Kidney (tissue), 14 donors: ENCODE results near the gene CENPB. TPM values are rescaled to one million over a fixed set of nuclear protein-coding genes. Genes with fewer than 3 reads are reported as not detected.
A peak's percentile ranks its signal among the peaks of the same experiment; 100 is the strongest.

Source experiments
- DNase-seq, 5 donors: peaks; one replicate each; pipeline ENCODE4 v3.0.0-alpha.2; 2013 to 2020
- FAIRE-seq: peaks from 2 replicates; lab custom pipeline; 2012; peaks lifted over from hg19 to GRCh38; lab: Jason Lieb, UNC
- H3K27ac ChIP-seq, 2 donors: one replicate each; pipeline ENCODE4 v1.7.0; 2013; ENCODE audit warnings: low read depth in 2 of 2, low read length in 2 of 2, inconsistent platforms in 1 of 2
- H3K27me3 ChIP-seq: one replicate; pipeline ENCODE4 v1.7.1; 2013; ENCODE audit warnings: low read length, inconsistent platforms; ENCODE audit not compliant: control insufficient read depth, insufficient read depth
- H3K36me3 ChIP-seq, 3 donors: one replicate each; pipeline versions ENCODE4 v1.7.0 to v1.7.1; 2013; ENCODE audit warnings: low read length in 3 of 3, control low read depth in 1 of 3, inconsistent platforms in 1 of 3; ENCODE audit not compliant: insufficient read depth in 3 of 3, control insufficient read depth in 2 of 3
- H3K4me1 ChIP-seq, 3 donors: one replicate each; pipeline versions ENCODE4 v1.7.0 to v1.7.1; 2013; ENCODE audit warnings: low read length in 3 of 3, inconsistent platforms in 1 of 3, low read depth in 1 of 3; ENCODE audit not compliant: control insufficient read depth in 2 of 3, insufficient read depth in 2 of 3
- H3K4me3 ChIP-seq, 3 donors: one replicate each; pipeline versions ENCODE4 v1.7.0 to v1.8.1; 2013; ENCODE audit warnings: low read length in 3 of 3, control low read depth in 1 of 3, inconsistent platforms in 1 of 3
- H3K9ac ChIP-seq, 3 donors: one replicate each; pipeline versions ENCODE4 v1.7.0 to v1.7.1; 2013; ENCODE audit warnings: low read length in 3 of 3, control low read depth in 1 of 3, inconsistent platforms in 1 of 3
- H3K9me3 ChIP-seq, 3 donors: one replicate each; pipeline versions ENCODE4 v1.7.0 to v1.7.1; 2013; ENCODE audit warnings: low read length in 3 of 3, control low read depth in 1 of 3, inconsistent platforms in 1 of 3; ENCODE audit not compliant: control insufficient read depth in 2 of 3, insufficient read depth in 1 of 3
- intact Hi-C: fragments of 100-400 bp; cut with DNase I; formaldehyde crosslinking; loops from one replicate; pipeline ENCODE4 v1.11.1; 2022
- polyA plus RNA-seq: library from polyadenylated mRNA; stranded (reverse); fragments of 350-450 nt; fragmentation: Illumina TruSeq; extraction: RNeasy Lipid Tissue Mini Kit (QIAGEN cat#74804); gene quantifications from one replicate; pipeline ENCODE4 v1.2.3, GENCODE V29; 2014; ENCODE audit warnings: low read depth, low replicate concordance; ENCODE audit not compliant: insufficient read depth
- total RNA-seq: library from RNA; stranded (reverse); fragmentation: NEBNext Ultra II Directional; extraction: Animal tissue kit (Norgen Biotek cat#: 25700); gene quantifications from one replicate; pipeline ENCODE4 v1.2.1, GENCODE V29; 2021
- TF ChIP-seq, protein P1 (sequence below): IDR thresholded peaks from 3 replicates; pipeline ENCODE4 v1.5.1; 2012; ENCODE audit warnings: mild to moderate bottlenecking, moderate library complexity, borderline replicate concordance; ENCODE audit not compliant: insufficient read depth; ENCODE audit errors: extremely low read depth
- donor health status: control.
- donor health status: control.
- donor health status: control.
- donor health status: control.
- donor health status: control.
- donor health status: DM: yes; HTN: yes; CAD: no.
- donor health status: Normal renal cell carcinoma (clear cell type).

CENPB gene
- total and polyA plus RNA-seq, 2 donors from 2014 or later, result 56.2 to 99.8 TPM

DNA sequence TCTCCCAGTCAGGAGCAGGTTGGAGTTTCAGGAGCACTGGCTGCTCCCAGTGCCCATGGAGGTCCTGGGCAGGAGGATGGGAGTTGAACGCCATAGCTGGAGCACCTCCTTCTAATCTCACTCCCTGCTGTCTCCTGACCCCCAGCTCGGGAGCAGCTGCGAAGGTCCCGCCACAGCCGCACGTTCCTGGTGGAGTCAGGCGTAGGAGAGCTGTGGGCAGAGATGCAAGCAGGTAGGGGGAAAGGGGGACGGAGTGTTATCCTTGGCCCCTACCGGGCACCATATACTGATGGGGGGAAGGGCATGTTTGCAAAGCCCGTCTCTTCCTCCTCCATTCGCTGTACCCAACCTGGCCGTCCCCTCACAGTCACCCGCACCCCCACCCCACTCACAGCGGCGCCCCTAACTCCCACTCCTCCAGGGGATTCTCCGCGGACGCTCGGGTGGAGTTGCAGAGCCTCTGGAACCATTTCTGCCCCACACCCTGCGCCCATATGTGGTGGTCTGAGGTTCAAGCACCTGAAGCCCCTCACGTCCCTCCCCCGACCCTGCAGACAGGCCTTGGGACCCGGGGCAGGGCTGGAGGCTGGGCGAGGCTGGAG is 37.4 kb downstream of the CENPB start:
- Histone ChIP-seq H3K9ac (no peak overlapping the region), H3K9me3 (no peaks in the 10 kb centered on the region), H3K27ac (no peak overlapping the region), H3K4me3 (no peak overlapping the region), H3K36me3 (no peaks in the 10 kb centered on the region), H3K27me3 (no peaks in the 10 kb centered on the region), H3K4me1 (peaks cover 0 to 7% (median 0%) of the 10 kb centered on the region in 3 donors)
- intact Hi-C loops, result no loop called here
- DNase-seq, result peak in 2 of 5 donors; percentile 44 to 63
- FAIRE-seq, result no peak
- TF ChIP-seq, protein P1, sequence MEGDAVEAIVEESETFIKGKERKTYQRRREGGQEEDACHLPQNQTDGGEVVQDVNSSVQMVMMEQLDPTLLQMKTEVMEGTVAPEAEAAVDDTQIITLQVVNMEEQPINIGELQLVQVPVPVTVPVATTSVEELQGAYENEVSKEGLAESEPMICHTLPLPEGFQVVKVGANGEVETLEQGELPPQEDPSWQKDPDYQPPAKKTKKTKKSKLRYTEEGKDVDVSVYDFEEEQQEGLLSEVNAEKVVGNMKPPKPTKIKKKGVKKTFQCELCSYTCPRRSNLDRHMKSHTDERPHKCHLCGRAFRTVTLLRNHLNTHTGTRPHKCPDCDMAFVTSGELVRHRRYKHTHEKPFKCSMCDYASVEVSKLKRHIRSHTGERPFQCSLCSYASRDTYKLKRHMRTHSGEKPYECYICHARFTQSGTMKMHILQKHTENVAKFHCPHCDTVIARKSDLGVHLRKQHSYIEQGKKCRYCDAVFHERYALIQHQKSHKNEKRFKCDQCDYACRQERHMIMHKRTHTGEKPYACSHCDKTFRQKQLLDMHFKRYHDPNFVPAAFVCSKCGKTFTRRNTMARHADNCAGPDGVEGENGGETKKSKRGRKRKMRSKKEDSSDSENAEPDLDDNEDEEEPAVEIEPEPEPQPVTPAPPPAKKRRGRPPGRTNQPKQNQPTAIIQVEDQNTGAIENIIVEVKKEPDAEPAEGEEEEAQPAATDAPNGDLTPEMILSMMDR, result no peak

DNA sequence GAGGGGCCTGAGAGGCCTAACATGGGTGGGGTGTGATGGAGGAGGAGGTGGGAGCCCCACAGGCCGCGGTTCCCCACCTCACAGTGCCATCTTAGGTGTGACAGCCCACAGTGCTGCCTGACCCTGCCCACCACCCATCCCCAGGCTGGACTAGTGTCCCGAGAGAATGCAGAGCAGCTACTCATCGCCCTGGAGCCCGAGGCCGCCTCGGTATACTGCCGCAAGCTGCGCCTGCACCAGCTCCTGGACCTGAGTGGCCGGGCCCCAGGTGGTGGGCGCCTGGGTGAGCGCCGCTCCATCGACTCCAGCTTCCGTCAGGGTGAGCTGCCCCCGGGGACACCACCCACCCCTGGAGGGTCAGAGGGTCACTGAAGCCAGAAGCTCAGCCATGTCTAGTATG is 38.5 kb downstream of the CENPB start:
- no peaks in the 10 kb centered on the region for H3K27me3 ChIP-seq
- H3K9ac ChIP-seq, result no peak overlapping the region
- no peak overlapping the region for H3K4me3 ChIP-seq
- H3K9me3 ChIP-seq, result no peaks in the 10 kb centered on the region
- peaks cover 0 to 7% (median 0%) of the 10 kb centered on the region in 3 donors for H3K4me1 ChIP-seq
- H3K36me3 ChIP-seq, result no peaks in the 10 kb centered on the region
- H3K27ac ChIP-seq, result no peak overlapping the region
- FAIRE-seq (no peak), DNase-seq (peak in 1 of 5 donors; percentile 59)
- TF ChIP-seq, protein P1, result no peak
- intact Hi-C loops, result no loop called here

DNA sequence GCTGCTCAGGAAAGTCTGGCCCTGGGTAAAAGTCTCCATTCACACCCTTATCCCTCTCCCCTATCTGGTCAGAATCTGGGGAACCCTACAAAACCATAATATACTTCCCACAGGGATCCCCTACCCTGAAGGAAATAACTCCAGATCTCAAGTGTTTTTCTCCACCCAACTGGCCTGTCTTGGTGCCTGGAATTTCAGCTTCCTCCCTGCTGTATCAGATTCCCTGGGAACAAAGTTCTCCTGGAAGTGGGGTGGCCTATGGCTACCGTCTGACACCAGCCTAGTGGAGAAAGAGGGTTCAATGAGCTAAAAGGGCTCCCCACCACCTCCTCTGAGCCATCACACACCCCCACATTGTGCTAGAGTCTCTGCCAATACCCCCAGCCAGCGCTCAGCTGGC is 39.1 kb downstream of the CENPB start:
- DNase-seq (no peak), FAIRE-seq (no peak)
- Histone ChIP-seq H3K9ac (no peak overlapping the region), H3K36me3 (no peaks in the 10 kb centered on the region), H3K4me1 (peaks cover 0 to 4% (median 0%) of the 10 kb centered on the region in 3 donors), H3K27me3 (no peaks in the 10 kb centered on the region), H3K4me3 (no peak overlapping the region), H3K9me3 (no peaks in the 10 kb centered on the region), H3K27ac (no peak overlapping the region)
- TF ChIP-seq, protein P1, result no peak
- intact Hi-C loops, result no loop called here

DNA sequence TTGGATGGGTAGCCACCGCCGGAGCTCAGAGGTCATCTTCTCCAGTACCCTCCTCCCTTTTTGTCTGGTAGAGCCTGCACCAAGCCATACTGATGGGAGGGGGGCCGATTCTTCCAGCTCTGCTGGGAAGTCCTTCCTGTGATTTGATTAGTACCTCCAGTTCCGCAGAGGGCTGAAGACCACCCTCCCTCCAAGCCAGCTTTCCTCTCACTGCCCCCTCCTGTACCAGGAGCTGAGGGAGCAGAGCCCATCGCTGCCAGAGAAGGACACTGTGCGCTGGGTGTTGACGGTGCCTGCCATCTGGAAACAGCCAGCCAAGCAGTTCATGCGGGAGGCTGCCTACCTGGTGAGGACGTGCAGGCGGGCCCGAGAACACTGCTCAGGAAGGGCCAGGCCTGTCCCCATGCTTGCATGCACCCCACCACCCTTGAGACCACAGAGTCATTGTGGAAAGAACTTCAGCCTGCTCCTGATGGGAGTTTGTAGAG is 40.8 kb downstream of the CENPB start:
- intact Hi-C loops, result no loop called here
- Histone ChIP-seq H3K9ac (no peak overlapping the region), H3K4me3 (no peak overlapping the region), H3K9me3 (no peaks in the 10 kb centered on the region), H3K36me3 (no peaks in the 10 kb centered on the region), H3K4me1 (peaks cover 0 to 2% (median 0%) of the 10 kb centered on the region in 3 donors), H3K27me3 (no peaks in the 10 kb centered on the region), H3K27ac (no peak overlapping the region)
- no peak for FAIRE-seq
- DNase-seq, result no peak
- TF ChIP-seq, protein P1, result no peak
